Astrocyte (in vitro differentiated cells and primary cell): ENCODE results near the gene MFSD11. TPM values are rescaled to one million over a fixed set of nuclear protein-coding genes. Genes with fewer than 3 reads are reported as not detected.

Experiments used
- DNase-seq: peaks from one replicate; pipeline ENCODE4 v3.0.0-alpha.2; 2010; ENCODE audit warnings: low read depth
- FAIRE-seq: peaks from 2 replicates; lab custom pipeline; 2011; peaks lifted over from hg19 to GRCh38; lab: Jason Lieb, UNC
- H2AFZ ChIP-seq: 2 replicates; pipeline ENCODE4 v1.6.0; 2012; ENCODE audit warnings: low read depth, low read length, inconsistent platforms
- H3K27ac ChIP-seq: 2 replicates; pipeline ENCODE4 v1.5.1; 2011; ENCODE audit warnings: low read depth, low read length, inconsistent platforms
- H3K27me3 ChIP-seq: 2 replicates; pipeline ENCODE4 v1.6.0; 2011; ENCODE audit warnings: low read length, inconsistent platforms; ENCODE audit not compliant: insufficient read depth
- H3K36me3 ChIP-seq: 2 replicates; pipeline ENCODE4 v1.5.1; 2011; ENCODE audit warnings: low read length, inconsistent platforms; ENCODE audit not compliant: insufficient read depth
- H3K4me1 ChIP-seq: 2 replicates; pipeline ENCODE4 v1.5.1; 2011; ENCODE audit warnings: low read length, inconsistent platforms; ENCODE audit not compliant: insufficient read depth
- H3K4me2 ChIP-seq: 2 replicates; pipeline ENCODE4 v1.6.0; 2012; ENCODE audit warnings: low read length, inconsistent platforms
- H3K4me3 ChIP-seq: 2 replicates; pipeline ENCODE4 v1.5.1; 2011; ENCODE audit warnings: low read depth, mild to moderate bottlenecking, low read length, inconsistent platforms; ENCODE audit not compliant: insufficient read depth
- H3K79me2 ChIP-seq: 2 replicates; pipeline ENCODE4 v1.6.0; 2012; ENCODE audit warnings: mild to moderate bottlenecking, low read length, inconsistent platforms; ENCODE audit not compliant: insufficient read depth
- H3K9ac ChIP-seq: 2 replicates; pipeline ENCODE4 v1.6.0; 2012; ENCODE audit warnings: mild to moderate bottlenecking, low read length, inconsistent platforms
- H3K9me3 ChIP-seq: 2 replicates; pipeline ENCODE4 v1.5.1; 2012; ENCODE audit warnings: low read depth, mild to moderate bottlenecking, low read length, inconsistent platforms; ENCODE audit not compliant: insufficient read depth
- H4K20me1 ChIP-seq: 2 replicates; pipeline ENCODE4 v1.6.0; 2012; ENCODE audit warnings: low read length, inconsistent platforms; ENCODE audit not compliant: insufficient read depth
- H3K27ac Mint-ChIP-seq: one replicate; pipeline ENCODE4 v1.8.0; 2021; ENCODE audit warnings: mild to moderate bottlenecking, mixed read lengths; ENCODE audit not compliant: unreplicated experiment
- H3K27me3 Mint-ChIP-seq: one replicate; pipeline ENCODE4 v1.8.0; 2021; ENCODE audit warnings: low read depth, mixed read lengths; ENCODE audit not compliant: unreplicated experiment
- H3K36me3 Mint-ChIP-seq: one replicate; pipeline ENCODE4 v1.8.0; 2021; ENCODE audit warnings: low read depth, mixed read lengths; ENCODE audit not compliant: unreplicated experiment
- H3K4me1 Mint-ChIP-seq: one replicate; pipeline ENCODE4 v1.8.0; 2021; ENCODE audit warnings: low read depth, mixed read lengths; ENCODE audit not compliant: unreplicated experiment
- H3K4me3 Mint-ChIP-seq: one replicate; pipeline ENCODE4 v1.8.0; 2021; ENCODE audit warnings: mild to moderate bottlenecking, moderate library complexity, mixed read lengths; ENCODE audit not compliant: unreplicated experiment
- H3K9me3 Mint-ChIP-seq: one replicate; pipeline ENCODE4 v1.8.0; 2021; ENCODE audit warnings: mild to moderate bottlenecking, mixed read lengths; ENCODE audit not compliant: unreplicated experiment
- EZH2 ChIP-seq: IDR thresholded peaks from 2 replicates; pipeline ENCODE4 v1.6.1; 2012; ENCODE audit warnings: mild to moderate bottlenecking, low read length, inconsistent platforms; ENCODE audit not compliant: insufficient read depth
- total RNA-seq: library from RNA; stranded (reverse); gene quantifications from 2 replicates; pipeline ENCODE4 v1.2.1, GENCODE V29; 2021
- TF ChIP-seq, protein P1 (sequence below): IDR thresholded peaks from 2 replicates; pipeline ENCODE4 v1.5.1; 2011; ENCODE audit warnings: low read depth, mild to moderate bottlenecking, inconsistent platforms, low read length, moderate library complexity; ENCODE audit not compliant: insufficient read depth

Gene MFSD11
- total RNA-seq, 1 donor from 2014 or later = 20.9 TPM

DNA sequence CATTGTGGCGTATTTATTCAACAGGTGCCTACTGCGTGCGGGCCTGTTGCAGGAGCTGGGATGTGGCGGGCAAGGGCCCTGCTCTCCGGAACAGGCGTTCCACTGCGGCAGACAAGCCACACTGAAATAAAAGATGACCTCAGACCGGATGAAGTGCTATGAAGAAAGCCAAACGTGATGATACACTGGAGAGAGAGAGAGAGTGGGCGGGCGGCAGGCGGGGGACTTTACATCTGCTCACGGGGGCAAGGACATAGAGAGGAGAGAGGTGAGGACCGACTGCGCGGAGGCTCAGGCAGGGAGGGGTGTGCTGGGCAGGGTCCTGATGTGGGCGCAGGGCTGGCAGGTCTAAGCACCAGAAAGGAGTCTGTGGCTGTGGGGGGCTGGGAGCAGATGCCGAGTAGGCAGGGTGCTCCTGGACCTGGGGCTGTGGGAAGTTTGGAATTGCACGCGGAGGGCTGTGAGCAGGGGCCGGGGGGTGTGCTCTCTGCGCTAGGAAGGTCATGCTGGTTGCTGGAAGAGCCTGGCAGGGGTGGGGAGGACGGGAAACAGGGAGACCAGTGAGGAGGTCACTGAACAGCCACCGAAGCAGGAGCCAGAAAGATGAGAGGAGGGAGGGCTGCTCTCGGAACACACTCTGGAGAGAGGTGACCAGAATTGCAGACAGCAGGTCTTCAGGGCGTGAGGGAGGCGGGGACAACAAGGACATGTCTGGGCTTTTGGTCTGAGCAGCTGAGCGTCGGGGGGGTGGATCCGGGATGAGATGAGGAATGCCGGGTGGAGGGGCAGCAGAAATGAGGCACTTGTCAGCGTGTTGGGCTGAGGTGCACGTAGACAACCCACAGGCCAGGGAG is 37.1 kb upstream of the MFSD11 start:
- H3K9ac ChIP-seq = peak overlapping the region; percentile 84
- FAIRE-seq (no peak), DNase-seq (peak; percentile 91)
- peak overlapping the region; percentile 87 for H3K4me2 ChIP-seq
- H3K4me3 Mint-ChIP-seq = peak overlapping the region; percentile 52
- no peaks in the 10 kb centered on the region for H3K27me3 Mint-ChIP-seq
- no peaks in the 10 kb centered on the region for H3K9me3 Mint-ChIP-seq
- H3K4me3 ChIP-seq = peak overlapping the region; percentile 26
- TF ChIP-seq, protein P1, sequence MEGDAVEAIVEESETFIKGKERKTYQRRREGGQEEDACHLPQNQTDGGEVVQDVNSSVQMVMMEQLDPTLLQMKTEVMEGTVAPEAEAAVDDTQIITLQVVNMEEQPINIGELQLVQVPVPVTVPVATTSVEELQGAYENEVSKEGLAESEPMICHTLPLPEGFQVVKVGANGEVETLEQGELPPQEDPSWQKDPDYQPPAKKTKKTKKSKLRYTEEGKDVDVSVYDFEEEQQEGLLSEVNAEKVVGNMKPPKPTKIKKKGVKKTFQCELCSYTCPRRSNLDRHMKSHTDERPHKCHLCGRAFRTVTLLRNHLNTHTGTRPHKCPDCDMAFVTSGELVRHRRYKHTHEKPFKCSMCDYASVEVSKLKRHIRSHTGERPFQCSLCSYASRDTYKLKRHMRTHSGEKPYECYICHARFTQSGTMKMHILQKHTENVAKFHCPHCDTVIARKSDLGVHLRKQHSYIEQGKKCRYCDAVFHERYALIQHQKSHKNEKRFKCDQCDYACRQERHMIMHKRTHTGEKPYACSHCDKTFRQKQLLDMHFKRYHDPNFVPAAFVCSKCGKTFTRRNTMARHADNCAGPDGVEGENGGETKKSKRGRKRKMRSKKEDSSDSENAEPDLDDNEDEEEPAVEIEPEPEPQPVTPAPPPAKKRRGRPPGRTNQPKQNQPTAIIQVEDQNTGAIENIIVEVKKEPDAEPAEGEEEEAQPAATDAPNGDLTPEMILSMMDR = no peak
- no peak for TF ChIP-seq EZH2
- H3K36me3 ChIP-seq = no peaks in the 10 kb centered on the region
- peak overlapping the region; percentile 78 for H3K27ac Mint-ChIP-seq
- peaks cover 40% of the 10 kb centered on the region for H3K4me1 ChIP-seq
- H3K27ac ChIP-seq = peak overlapping the region; percentile 80
- H3K4me1 Mint-ChIP-seq = peaks cover 52% of the 10 kb centered on the region
- H3K9me3 ChIP-seq = no peaks in the 10 kb centered on the region
- peaks cover 75% of the 10 kb centered on the region for H4K20me1 ChIP-seq
- H3K27me3 ChIP-seq = no peaks in the 10 kb centered on the region
- H3K36me3 Mint-ChIP-seq = peaks cover 2% of the 10 kb centered on the region
- peak overlapping the region; percentile 38 for H2AFZ ChIP-seq
- peaks cover 98% of the 10 kb centered on the region for H3K79me2 ChIP-seq

GRCh38 chr17:76701471-76701967 is 36.4 kb upstream of the MFSD11 start:
- Histone ChIP-seq H3K4me3 (peak overlapping the region; percentile 26), H3K79me2 (peaks cover 98% of the 10 kb centered on the region), H3K9ac (peak overlapping the region; percentile 84), H3K4me1 (peaks cover 39% of the 10 kb centered on the region), H2AFZ (no peak overlapping the region), H3K27me3 (no peaks in the 10 kb centered on the region), H4K20me1 (peaks cover 80% of the 10 kb centered on the region), H3K27ac (peak overlapping the region; percentile 80), H3K4me2 (peak overlapping the region; percentile 87), H3K9me3 (no peaks in the 10 kb centered on the region), H3K36me3 (no peaks in the 10 kb centered on the region)
- peak overlapping the region; percentile 78 for H3K27ac Mint-ChIP-seq
- H3K9me3 Mint-ChIP-seq = no peaks in the 10 kb centered on the region
- H3K4me1 Mint-ChIP-seq = peaks cover 51% of the 10 kb centered on the region
- peaks cover 2% of the 10 kb centered on the region for H3K36me3 Mint-ChIP-seq
- FAIRE-seq = no peak
- TF ChIP-seq EZH2 = no peak
- TF ChIP-seq, protein P1 = no peak
- H3K27me3 Mint-ChIP-seq = no peaks in the 10 kb centered on the region
- no peak for DNase-seq
- H3K4me3 Mint-ChIP-seq = peak overlapping the region; percentile 52

- Histone ChIP-seq H3K4me3 (no peak overlapping the region), H3K4me1 (peaks cover 33% of the 10 kb centered on the region), H3K9ac (peak overlapping the region; percentile 84), H3K27ac (peak overlapping the region; percentile 80), H4K20me1 (peaks cover 83% of the 10 kb centered on the region), H3K79me2 (peaks cover 98% of the 10 kb centered on the region), H2AFZ (no peak overlapping the region), H3K9me3 (no peaks in the 10 kb centered on the region), H3K27me3 (no peaks in the 10 kb centered on the region), H3K4me2 (peak overlapping the region; percentile 87), H3K36me3 (no peaks in the 10 kb centered on the region)
- FAIRE-seq (no peak), DNase-seq (no peak)
- Mint-ChIP-seq H3K4me3 (peak overlapping the region; percentile 52), H3K4me1 (peaks cover 51% of the 10 kb centered on the region), H3K9me3 (no peaks in the 10 kb centered on the region), H3K27me3 (no peaks in the 10 kb centered on the region), H3K27ac (no peak overlapping the region), H3K36me3 (peaks cover 7% of the 10 kb centered on the region)
- TF ChIP-seq EZH2 = no peak
- TF ChIP-seq, protein P1 = no peak
Observed at GRCh38 chr17:76702076-76702475, 35.8 kb upstream of the MFSD11 start.
